ES-I3 (cell line): ENCODE results near the gene VCL.
"Not testable (repeated sequence)": the region's sequence is repeated elsewhere in the genome, so short reads cannot be mapped to it uniquely, and the experiment has no call there.

Source experiments
- H3K36me3 ChIP-seq: 2 replicates; pipeline ENCODE4 v1.6.1; 2013; ENCODE audit warnings: mild to moderate bottlenecking, low read length, control low read depth, moderate library complexity; ENCODE audit not compliant: insufficient read depth
- H3K4me1 ChIP-seq: 2 replicates; pipeline ENCODE4 v1.6.1; 2013; ENCODE audit warnings: mild to moderate bottlenecking, control low read depth, low read length; ENCODE audit not compliant: insufficient read depth
- H3K9ac ChIP-seq: 2 replicates; pipeline ENCODE4 v1.6.1; 2013; ENCODE audit warnings: low read depth, mild to moderate bottlenecking, low read length, moderate library complexity
- H3K9me3 ChIP-seq: 2 replicates; pipeline ENCODE4 v1.6.1; 2013; ENCODE audit warnings: mild to moderate bottlenecking, low read length, moderate library complexity; ENCODE audit not compliant: control insufficient read depth, insufficient read depth

Gene VCL

GRCh38 chr10:73983096-73984047 lies 14.5 kb upstream of the VCL start:
- no peak overlapping the region for H3K9ac ChIP-seq
- H3K36me3 ChIP-seq = no peaks in the 10 kb centered on the region
- H3K9me3 ChIP-seq = no peaks in the 10 kb centered on the region
- H3K4me1 ChIP-seq = peaks cover 13% of the 10 kb centered on the region

GRCh38 chr10:73989594-73990150 lies 8.2 kb upstream of the VCL start:
- Histone ChIP-seq H3K4me1 (peaks cover 3% of the 10 kb centered on the region; the same call in 1 of the 2 replicates), H3K9ac (no peak overlapping the region), H3K9me3 (no peaks in the 10 kb centered on the region), H3K36me3 (no peaks in the 10 kb centered on the region)

- H3K9me3 ChIP-seq = no peaks in the 10 kb centered on the region
Observed at GRCh38 chr10:73991203-73991883, 6.6 kb upstream of the VCL start.

GRCh38 chr10:73991884-73992245 lies 6.1 kb upstream of the VCL start:
- H3K36me3 ChIP-seq = no peaks in the 10 kb centered on the region
- H3K9me3 ChIP-seq = no peaks in the 10 kb centered on the region
- peaks cover 3% of the 10 kb centered on the region; the same call in 1 of the 2 replicates for H3K4me1 ChIP-seq
- no peak overlapping the region for H3K9ac ChIP-seq

More at GRCh38 chr10:73991203-73991883, 6.6 kb upstream of the VCL start:
- no peak overlapping the region for H3K9ac ChIP-seq
- H3K4me1 ChIP-seq = peaks cover 3% of the 10 kb centered on the region; the same call in 1 of the 2 replicates
- no peaks in the 10 kb centered on the region for H3K36me3 ChIP-seq

- peaks cover 3% of the 10 kb centered on the region; the same call in 1 of the 2 replicates for H3K4me1 ChIP-seq
Observed at GRCh38 chr10:73992899-73993788, 4.8 kb upstream of the VCL start.

GRCh38 chr10:73995035-73995358 lies 2.9 kb upstream of the VCL start:
- Histone ChIP-seq H3K4me1 (no peaks in the 10 kb centered on the region), H3K9me3 (no peaks in the 10 kb centered on the region), H3K9ac (no peak overlapping the region), H3K36me3 (peaks cover 3% of the 10 kb centered on the region; the same call in 1 of the 2 replicates)

More at GRCh38 chr10:73992899-73993788, 4.8 kb upstream of the VCL start:
- H3K9ac ChIP-seq = no peak overlapping the region
- no peaks in the 10 kb centered on the region for H3K9me3 ChIP-seq
- H3K36me3 ChIP-seq = no peaks in the 10 kb centered on the region

GRCh38 chr10:73997461-73997786 lies 492 bp upstream of the VCL start:
- Histone ChIP-seq H3K9me3 (no peaks in the 10 kb centered on the region), H3K36me3 (peaks cover 16% of the 10 kb centered on the region), H3K9ac (peak overlapping the region; percentile 81), H3K4me1 (peaks cover 7% of the 10 kb centered on the region)

- Histone ChIP-seq H3K9me3 (no peaks in the 10 kb centered on the region), H3K4me1 (peaks cover 7% of the 10 kb centered on the region), H3K9ac (peak overlapping the region; percentile 93)
Observed at GRCh38 chr10:73998623-73998928, 660 bp downstream of the VCL start.

GRCh38 chr10:73998929-73999691 lies 1.2 kb downstream of the VCL start:
- peaks cover 7% of the 10 kb centered on the region for H3K4me1 ChIP-seq
- peak overlapping the region; percentile 93 for H3K9ac ChIP-seq
- peaks cover 16% of the 10 kb centered on the region for H3K36me3 ChIP-seq
- H3K9me3 ChIP-seq = no peaks in the 10 kb centered on the region

More at GRCh38 chr10:73998623-73998928, 660 bp downstream of the VCL start:
- peaks cover 16% of the 10 kb centered on the region for H3K36me3 ChIP-seq

- Histone ChIP-seq H3K9ac (peak overlapping the region; percentile 93), H3K9me3 (no peaks in the 10 kb centered on the region), H3K36me3 (peaks cover 16% of the 10 kb centered on the region), H3K4me1 (peaks cover 10% of the 10 kb centered on the region)
Observed at GRCh38 chr10:73999703-74000102, 1.8 kb downstream of the VCL start.

GRCh38 chr10:74000244-74000643 lies 2.3 kb downstream of the VCL start:
- peaks cover 19% of the 10 kb centered on the region for H3K36me3 ChIP-seq
- H3K9me3 ChIP-seq = not testable (repeated sequence)
- H3K9ac ChIP-seq = peak overlapping the region; percentile 93; the same call in 1 of the 2 replicates
- H3K4me1 ChIP-seq = peaks cover 13% of the 10 kb centered on the region

- peaks cover 13% of the 10 kb centered on the region for H3K4me1 ChIP-seq
- H3K36me3 ChIP-seq = peaks cover 19% of the 10 kb centered on the region
- H3K9me3 ChIP-seq = no peaks in the 10 kb centered on the region
- H3K9ac ChIP-seq = peak overlapping the region; percentile 93; the same call in 1 of the 2 replicates
Observed at GRCh38 chr10:74000892-74001669, 3.2 kb downstream of the VCL start.

GRCh38 chr10:74006269-74006668 lies 8.4 kb downstream of the VCL start:
- no peak overlapping the region for H3K9ac ChIP-seq
- H3K36me3 ChIP-seq = peaks cover 5% of the 10 kb centered on the region; the same call in 1 of the 2 replicates
- peaks cover 15% of the 10 kb centered on the region for H3K4me1 ChIP-seq
- H3K9me3 ChIP-seq = no peaks in the 10 kb centered on the region
